Mucosa of descending colon (tissue), 3 donors: ENCODE results near the gene MTAP. TPM values are rescaled to one million over a fixed set of nuclear protein-coding genes. Genes with fewer than 3 reads are reported as not detected.

Experiments used
- ATAC-seq: fragments of 200-7000 bp; cut with Tn5 transposase; one replicate; pipeline ENCODE4 v1.9.1; 2020; ENCODE audit warnings: mild to moderate bottlenecking, moderate library complexity
- DNase-seq, 3 donors: peaks; one replicate each; pipeline ENCODE4 v3.0.0-alpha.2; 2020
- H3K36me3 ChIP-seq: fragments of 200-600 bp; one replicate; pipeline ENCODE4 v1.8.0; 2021; ENCODE audit warnings: low read depth, mild to moderate bottlenecking
- H3K4me1 ChIP-seq: fragments of 200-600 bp; one replicate; pipeline ENCODE4 v1.8.0; 2021; ENCODE audit warnings: low read depth, mild to moderate bottlenecking
- H3K4me3 ChIP-seq: fragments of 200-600 bp; one replicate; pipeline ENCODE4 v1.8.0; 2021; ENCODE audit warnings: mild to moderate bottlenecking
- H3K9me3 ChIP-seq: fragments of 200-600 bp; one replicate; pipeline ENCODE4 v1.8.0; 2021; ENCODE audit warnings: mild to moderate bottlenecking
- CTCF ChIP-seq: fragments of 200-600 bp; IDR thresholded peaks from one replicate; pipeline ENCODE4 v1.8.0; 2022; ENCODE audit warnings: antibody characterized with exemption, mild to moderate bottlenecking
- intact Hi-C, 2 donors: fragments of 100-400 bp; cut with DNase I in 1 of 2; cut with micrococcal nuclease in 1 of 2; formaldehyde crosslinking; loops; one replicate each; pipeline versions ENCODE4 v1.11.0 to v1.11.1; 2022; cut with DNase I, micrococcal nuclease
- total RNA-seq, 3 donors: library from RNA; stranded (reverse); fragmentation: NEBNext Ultra II Directional in 2 of 3; extraction: Animal tissue kit (Norgen Biotek cat#: 25700) in 2 of 3; gene quantifications; one replicate each; pipeline versions ENCODE4 v1.2.1 to v1.2.4, GENCODE V29; 2021 to 2023
- donor health status: DM: no; HTN: no; CAD: no; lungs with moderate emphysema.
- donor health status: DM: no; HTN: no; CAD: no.
- donor health status: DM: no; HTN: yes; CAD: no.

MTAP gene
- total RNA-seq, 3 donors from 2014 or later = 28.6 to 42.7 (median 32.4) TPM

GRCh38 chr9:21984101-21984500 lies 181.7 kb downstream of the MTAP start:
- Histone ChIP-seq H3K4me3 (no peak overlapping the region), H3K4me1 (no peaks in the 10 kb centered on the region), H3K9me3 (no peaks in the 10 kb centered on the region), H3K36me3 (no peaks in the 10 kb centered on the region)
- no peak for TF ChIP-seq CTCF
- no peak for DNase-seq
- no peak for ATAC-seq
- intact Hi-C loops = no loop called here

GRCh38 chr9:21985964-21986667 lies 183.7 kb downstream of the MTAP start:
- Histone ChIP-seq H3K4me3 (no peak overlapping the region), H3K9me3 (no peaks in the 10 kb centered on the region), H3K36me3 (no peaks in the 10 kb centered on the region), H3K4me1 (no peaks in the 10 kb centered on the region)
- TF ChIP-seq CTCF = no peak
- ATAC-seq (no peak), DNase-seq (no peak)
- intact Hi-C loops = no loop called here

Other genes with a start within 250 kb of the MTAP start
- gene CDKN2A, start 191.8 kb downstream of the MTAP start, total RNA-seq = 1 to 10 TPM; 1.0 to 3.6 (median 1.2) TPM
- gene CDKN2B-AS1, start 192.2 kb downstream of the MTAP start, total RNA-seq = 100 to 1,000 TPM in 1 of 3 donors, 10 to 100 TPM in 2; 48.3 to 134 (median 78.7) TPM
- gene CDKN2B, start 206.7 kb downstream of the MTAP start, total RNA-seq = 100 to 1,000 TPM in 2 of 3 donors, 10 to 100 TPM in 1; 64.8 to 192 (median 119) TPM